ENCODE data around the gene LRPAP1.
"Not testable (repeated sequence)": the region's sequence is repeated elsewhere in the genome, so short reads cannot be mapped to it uniquely, and the experiment has no call there.

- TF ChIP-seq POLR2A, CTCF (IDR thresholded peaks at IDR 0.05): not testable (repeated sequence)
Measured at GRCh38 chr4:3538906-3539305, 6.7 kb upstream of the LRPAP1 start.

Measured in sigmoid colon (tissue), 3 donors.